SU-DHL-6 (cell line): Measurements from ENCODE around the gene LRRK2.

Experiments
- H2AFZ ChIP-seq: fragments of 200-600 bp; sonication (generic); 2 replicates; pipeline ENCODE4 v1.6.1; 2014; ENCODE audit warnings: low read depth, mild to moderate bottlenecking, moderate library complexity, mixed read lengths, antibody characterized with exemption, low read length; ENCODE audit not compliant: severe bottlenecking
- H3F3A ChIP-seq: fragments of 200-600 bp; shearing (Covaris generic); 2 replicates; pipeline ENCODE4 v1.6.0; 2016; ENCODE audit warnings: antibody characterized with exemption, mild to moderate bottlenecking; ENCODE audit not compliant: insufficient read depth
- H3K27ac ChIP-seq: fragments of 200-600 bp; sonication (generic); 2 replicates; pipeline ENCODE4 v1.5.1; 2016; ENCODE audit warnings: low read depth, mild to moderate bottlenecking, low read length, moderate library complexity, mixed read lengths
- H3K27me3 ChIP-seq: fragments of 200-600 bp; sonication (generic), shearing (Covaris generic); 2 replicates; pipeline ENCODE4 v1.6.0; 2014; ENCODE audit warnings: mild to moderate bottlenecking, low read length
- H3K36me3 ChIP-seq: fragments of 200-600 bp; sonication (generic); 2 replicates; pipeline ENCODE4 v1.6.1; 2014; ENCODE audit warnings: mild to moderate bottlenecking, low read length, mixed read lengths
- H3K4me2 ChIP-seq: fragments of 300-600, 200-600 bp; shearing (Covaris generic), sonication (generic); 2 replicates; pipeline ENCODE4 v1.6.0; 2014; ENCODE audit warnings: low read length, low read depth, mild to moderate bottlenecking; ENCODE audit not compliant: poor library complexity, severe bottlenecking
- H3K4me3 ChIP-seq: fragments of 200-600 bp; sonication (generic); 2 replicates; pipeline ENCODE4 v1.5.1; 2014; ENCODE audit warnings: antibody characterized with exemption, low read length, mild to moderate bottlenecking, mixed read lengths; ENCODE audit not compliant: insufficient read depth, poor library complexity, severe bottlenecking
- H3K79me2 ChIP-seq: fragments of 200-600 bp; sonication (generic); 2 replicates; pipeline ENCODE4 v1.6.1; 2014; ENCODE audit warnings: mild to moderate bottlenecking, low read length, moderate library complexity; ENCODE audit not compliant: insufficient read depth
- H3K9ac ChIP-seq: fragments of 200-600 bp; sonication (generic); 2 replicates; pipeline ENCODE4 v1.7.0; 2014; ENCODE audit warnings: mild to moderate bottlenecking, low read length
- H3K9me2 ChIP-seq: fragments of 200-600 bp; sonication (generic); replicated peaks from 2 replicates; pipeline ENCODE4 v1.6.1; 2014; ENCODE audit warnings: low read length; ENCODE audit not compliant: insufficient read depth
- H3K9me3 ChIP-seq: fragments of 200-600 bp; sonication (generic); 2 replicates; pipeline ENCODE4 v1.6.1; 2014; ENCODE audit warnings: low read length, mixed read lengths; ENCODE audit not compliant: insufficient read depth
- H4K20me1 ChIP-seq: fragments of 200-600 bp; sonication (generic); 2 replicates; pipeline ENCODE4 v1.6.1; 2014; ENCODE audit warnings: low read depth, mild to moderate bottlenecking, antibody characterized with exemption, low read length, moderate library complexity, mixed read lengths
- EZH2phosphoT487 ChIP-seq: fragments of 200-600 bp; sonication (generic), shearing (Covaris generic); conservative IDR thresholded peaks from 2 replicates; pipeline ENCODE4 v1.6.1; 2018; ENCODE audit warnings: mild to moderate bottlenecking, antibody characterized with exemption, low read length, moderate library complexity, mixed read lengths
- TF ChIP-seq, protein P1 (sequence below): fragments of 200-600 bp; sonication (generic); IDR thresholded peaks from one replicate; pipeline ENCODE4 v1.5.1; 2017; ENCODE audit warnings: antibody characterized with exemption, mild to moderate bottlenecking, low read length, moderate library complexity; ENCODE audit not compliant: insufficient read depth, poor library complexity, severe bottlenecking

The LRRK2 gene

GRCh38 chr12:40261937-40262336, 37.1 kb downstream of the LRRK2 start:
- H3K4me3 ChIP-seq = peak overlapping the region; percentile 17
- peak overlapping the region; percentile 89 for H3K27ac ChIP-seq
- H3K4me2 ChIP-seq = peak overlapping the region; percentile 64
- peak overlapping the region; percentile 52 for H2AFZ ChIP-seq
- peaks cover 10% of the 10 kb centered on the region; the same call in 1 of the 2 replicates for H3K36me3 ChIP-seq
- TF ChIP-seq EZH2phosphoT487 = no peak
- TF ChIP-seq, protein P1, sequence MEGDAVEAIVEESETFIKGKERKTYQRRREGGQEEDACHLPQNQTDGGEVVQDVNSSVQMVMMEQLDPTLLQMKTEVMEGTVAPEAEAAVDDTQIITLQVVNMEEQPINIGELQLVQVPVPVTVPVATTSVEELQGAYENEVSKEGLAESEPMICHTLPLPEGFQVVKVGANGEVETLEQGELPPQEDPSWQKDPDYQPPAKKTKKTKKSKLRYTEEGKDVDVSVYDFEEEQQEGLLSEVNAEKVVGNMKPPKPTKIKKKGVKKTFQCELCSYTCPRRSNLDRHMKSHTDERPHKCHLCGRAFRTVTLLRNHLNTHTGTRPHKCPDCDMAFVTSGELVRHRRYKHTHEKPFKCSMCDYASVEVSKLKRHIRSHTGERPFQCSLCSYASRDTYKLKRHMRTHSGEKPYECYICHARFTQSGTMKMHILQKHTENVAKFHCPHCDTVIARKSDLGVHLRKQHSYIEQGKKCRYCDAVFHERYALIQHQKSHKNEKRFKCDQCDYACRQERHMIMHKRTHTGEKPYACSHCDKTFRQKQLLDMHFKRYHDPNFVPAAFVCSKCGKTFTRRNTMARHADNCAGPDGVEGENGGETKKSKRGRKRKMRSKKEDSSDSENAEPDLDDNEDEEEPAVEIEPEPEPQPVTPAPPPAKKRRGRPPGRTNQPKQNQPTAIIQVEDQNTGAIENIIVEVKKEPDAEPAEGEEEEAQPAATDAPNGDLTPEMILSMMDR = no peak
- H3K9ac ChIP-seq = peak overlapping the region; percentile 37
- peaks cover 7% of the 10 kb centered on the region; the same call in 1 of the 2 replicates for H3K9me3 ChIP-seq
- no peaks in the 10 kb centered on the region for H3K27me3 ChIP-seq
- H3K9me2 ChIP-seq = no peaks in the 10 kb centered on the region
- no peaks in the 10 kb centered on the region for H4K20me1 ChIP-seq
- H3K79me2 ChIP-seq = no peaks in the 10 kb centered on the region
- peaks cover 7% of the 10 kb centered on the region; the same call in 1 of the 2 replicates for H3F3A ChIP-seq

DNA sequence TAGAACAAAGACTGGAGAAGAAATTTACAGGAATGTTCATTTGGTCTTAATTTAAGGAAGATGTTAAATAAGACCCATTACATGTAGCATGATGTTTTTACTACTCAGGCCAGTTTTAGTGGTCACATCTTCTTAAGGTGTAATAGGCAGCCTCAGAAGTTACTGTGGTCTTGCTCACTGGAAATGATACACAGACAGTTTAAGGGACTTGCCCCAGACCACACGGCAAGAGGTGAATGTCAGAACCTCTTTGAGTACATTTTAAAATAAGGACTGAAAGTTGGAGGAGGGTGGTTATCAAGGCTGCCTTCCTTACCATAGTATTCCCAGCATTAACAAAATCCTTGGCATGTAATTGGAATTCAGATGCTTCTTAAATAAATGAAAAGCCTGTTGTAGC, 37.9 kb downstream of the LRRK2 start:
- TF ChIP-seq, protein P1 = no peak
- no peak for TF ChIP-seq EZH2phosphoT487
- peak overlapping the region; percentile 52 for H2AFZ ChIP-seq
- H3K27ac ChIP-seq = peak overlapping the region; percentile 89
- no peaks in the 10 kb centered on the region for H3K9me2 ChIP-seq
- peaks cover 7% of the 10 kb centered on the region; the same call in 1 of the 2 replicates for H3K9me3 ChIP-seq
- no peak overlapping the region for H3K4me3 ChIP-seq
- H3K79me2 ChIP-seq = no peaks in the 10 kb centered on the region
- H3K9ac ChIP-seq = peak overlapping the region; percentile 37
- H4K20me1 ChIP-seq = no peaks in the 10 kb centered on the region
- peak overlapping the region; percentile 64 for H3K4me2 ChIP-seq
- peaks cover 10% of the 10 kb centered on the region; the same call in 1 of the 2 replicates for H3K36me3 ChIP-seq
- H3K27me3 ChIP-seq = no peaks in the 10 kb centered on the region
- peaks cover 7% of the 10 kb centered on the region; the same call in 1 of the 2 replicates for H3F3A ChIP-seq

GRCh38 chr12:40263616-40264409, 39.0 kb downstream of the LRRK2 start:
- Histone ChIP-seq H3F3A (peaks cover 7% of the 10 kb centered on the region; the same call in 1 of the 2 replicates), H3K4me2 (peak overlapping the region; percentile 64), H3K9me3 (peaks cover 7% of the 10 kb centered on the region; the same call in 1 of the 2 replicates), H3K79me2 (no peaks in the 10 kb centered on the region), H3K4me3 (peak overlapping the region; percentile 18), H3K36me3 (peaks cover 10% of the 10 kb centered on the region; the same call in 1 of the 2 replicates), H3K9ac (peak overlapping the region; percentile 37), H3K27me3 (no peaks in the 10 kb centered on the region), H4K20me1 (no peaks in the 10 kb centered on the region), H3K9me2 (no peaks in the 10 kb centered on the region), H2AFZ (peak overlapping the region; percentile 73), H3K27ac (peak overlapping the region; percentile 89)
- TF ChIP-seq, protein P1 = no peak
- TF ChIP-seq EZH2phosphoT487 = no peak
